ENCODE results near the gene XRCC4. TPM values are rescaled to one million over a fixed set of nuclear protein-coding genes. Genes with fewer than 3 reads are reported as not detected.

XRCC4 gene
- total RNA-seq, 1 donor from 2014 or later = 45.6 TPM

DNA sequence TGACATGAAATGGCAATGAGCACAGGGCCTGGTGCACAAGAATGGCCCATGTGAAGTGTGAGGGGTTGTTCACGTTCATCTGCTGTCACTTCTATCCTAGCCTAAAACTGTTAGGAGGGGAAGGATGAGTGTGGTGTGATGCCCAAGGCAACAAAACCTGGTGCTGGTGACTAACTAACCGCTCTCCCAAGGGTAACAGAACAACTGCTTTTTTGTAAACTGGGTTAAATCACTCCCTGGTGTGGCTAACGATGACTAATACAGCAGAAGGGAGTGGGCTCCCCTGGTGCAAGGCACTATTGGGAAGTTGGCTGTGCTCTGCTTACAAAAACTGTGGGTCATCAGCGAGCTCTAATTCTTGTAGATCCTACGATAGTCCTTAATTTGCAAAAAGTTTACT lies 291.0 kb downstream of the XRCC4 start:
- Mint-ChIP-seq H3K27ac (no peak overlapping the region), H3K27me3 (ENCODE audit: insufficient read depth, low read depth) (no peaks in the 10 kb centered on the region), H3K9me3 (peaks cover 9% of the 10 kb centered on the region), H3K4me3 (no peak overlapping the region), H3K4me1 (peaks cover 27% of the 10 kb centered on the region), H3K36me3 (no peaks in the 10 kb centered on the region)
- Histone ChIP-seq H3K27ac (no peak overlapping the region), H3K4me3 (no peak overlapping the region), H3K79me2 (ENCODE audit: low read depth) (no peaks in the 10 kb centered on the region), H2AFZ (replicated peaks) (no peak overlapping the region), H3K27me3 (no peaks in the 10 kb centered on the region), H3K36me3 (no peaks in the 10 kb centered on the region), H3K9ac (no peak overlapping the region), H3K4me1 (peaks cover 53% of the 10 kb centered on the region), H3K9me3 (ENCODE audit: low read depth) (peaks cover 5% of the 10 kb centered on the region), H4K20me1 (ENCODE audit: low read depth) (peaks cover 3% of the 10 kb centered on the region), H3K4me2 (no peak overlapping the region), H3F3A (ENCODE audit: low read depth) (peaks cover 35% of the 10 kb centered on the region)
- no peak for DNase-seq (ENCODE audit: low spot score)
- TF ChIP-seq EZH2 (IDR thresholded peaks at IDR 0.05) (no peak), CTCF (IDR thresholded peaks at IDR 0.05) (no peak), EZH2phosphoT487 (IDR thresholded peaks at IDR 0.05) (no peak)

DNA sequence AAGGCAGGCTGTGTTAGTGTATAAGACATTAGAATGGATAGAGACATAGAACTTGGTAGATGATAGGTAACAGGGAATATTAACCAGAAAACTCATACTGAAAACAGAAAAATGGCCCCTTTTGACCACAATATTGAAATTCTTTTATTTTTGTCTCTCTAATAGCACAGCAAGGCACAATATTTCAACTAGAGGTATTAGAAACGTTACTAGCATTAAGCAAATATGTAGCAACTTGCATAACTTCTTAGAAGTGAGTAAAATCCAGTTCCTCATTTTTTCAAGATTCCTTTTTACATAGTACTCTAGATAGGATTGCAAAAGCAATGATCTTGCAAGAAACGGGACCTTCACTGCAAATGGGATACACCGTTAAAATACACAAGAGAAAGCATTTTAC lies 291.5 kb downstream of the XRCC4 start:
- Mint-ChIP-seq H3K4me1 (peaks cover 21% of the 10 kb centered on the region), H3K27ac (no peak overlapping the region), H3K36me3 (no peaks in the 10 kb centered on the region), H3K4me3 (no peak overlapping the region), H3K27me3 (ENCODE audit: insufficient read depth, low read depth) (no peaks in the 10 kb centered on the region), H3K9me3 (peaks cover 9% of the 10 kb centered on the region)
- TF ChIP-seq EZH2phosphoT487 (IDR thresholded peaks at IDR 0.05) (no peak), CTCF (IDR thresholded peaks at IDR 0.05) (no peak), EZH2 (IDR thresholded peaks at IDR 0.05) (no peak)
- Histone ChIP-seq H3K9me3 (ENCODE audit: low read depth) (peaks cover 5% of the 10 kb centered on the region), H3K27me3 (no peaks in the 10 kb centered on the region), H3K36me3 (no peaks in the 10 kb centered on the region), H3K4me2 (no peak overlapping the region), H2AFZ (replicated peaks) (no peak overlapping the region), H3K79me2 (ENCODE audit: low read depth) (no peaks in the 10 kb centered on the region), H3K4me3 (no peak overlapping the region), H3K27ac (no peak overlapping the region), H3K4me1 (peaks cover 53% of the 10 kb centered on the region), H3F3A (ENCODE audit: low read depth) (peaks cover 32% of the 10 kb centered on the region), H3K9ac (no peak overlapping the region), H4K20me1 (ENCODE audit: low read depth) (peaks cover 3% of the 10 kb centered on the region)
- no peak for DNase-seq (ENCODE audit: low spot score)

GRCh38 chr5:83370957-83371356 lies 293.6 kb downstream of the XRCC4 start:
- Histone ChIP-seq H4K20me1 (ENCODE audit: low read depth) (peaks cover 3% of the 10 kb centered on the region), H3K4me3 (peak overlapping the region; percentile 11), H3K9ac (no peak overlapping the region), H3F3A (ENCODE audit: low read depth) (peaks cover 29% of the 10 kb centered on the region), H3K36me3 (no peaks in the 10 kb centered on the region), H2AFZ (replicated peaks) (no peak overlapping the region), H3K27me3 (no peaks in the 10 kb centered on the region), H3K79me2 (ENCODE audit: low read depth) (no peaks in the 10 kb centered on the region), H3K9me3 (ENCODE audit: low read depth) (peaks cover 4% of the 10 kb centered on the region), H3K4me1 (peaks cover 39% of the 10 kb centered on the region), H3K27ac (peak overlapping the region; percentile 86), H3K4me2 (peak overlapping the region; percentile 66)
- peak; percentile 85 for DNase-seq (ENCODE audit: low spot score)
- TF ChIP-seq EZH2phosphoT487 (IDR thresholded peaks at IDR 0.05) (peak; percentile 90), CTCF (IDR thresholded peaks at IDR 0.05) (no peak)
- Mint-ChIP-seq H3K4me3 (no peak overlapping the region), H3K4me1 (peaks cover 21% of the 10 kb centered on the region), H3K36me3 (no peaks in the 10 kb centered on the region), H3K27me3 (ENCODE audit: insufficient read depth, low read depth) (no peaks in the 10 kb centered on the region), H3K9me3 (peaks cover 7% of the 10 kb centered on the region), H3K27ac (peak overlapping the region; percentile 0)

Measured in neural progenitor cell (in vitro differentiated cells).